Forelimb muscle (tissue), 1 donor: ENCODE data around the gene DHCR24. TPM values are rescaled to one million over a fixed set of nuclear protein-coding genes. Genes with fewer than 3 reads are reported as not detected.
"Not testable (repeated sequence)": the region's sequence is repeated elsewhere in the genome, so short reads cannot be mapped to it uniquely, and the experiment has no call there.

ENCODE experiments used
- DNase-seq: peaks from one replicate; pipeline ENCODE4 v3.0.0-alpha.2; 2013; ENCODE audit warnings: low read depth
- polyA plus RNA-seq: library from polyadenylated mRNA; unstranded; fragments of 120-200 nt; gene quantifications from one replicate; pipeline ENCODE4 v1.2.1, GENCODE V29; 2013; ENCODE audit not compliant: insufficient read length

Gene DHCR24
- 19.2 TPM for polyA plus RNA-seq

- peak; percentile 59 for DNase-seq
Observed at GRCh38 chr1:54886724-54887664, at the start of gene DHCR24. Gene DHCR24, minus strand, starts transcription at chr1:54887195. Its CDS starts 76 bp downstream, at chr1:54887119.

- DNase-seq: no peak
Observed at GRCh38 chr1:54936791-54937190, 49.8 kb upstream of the DHCR24 start.

GRCh38 chr1:54934869-54935268 lies 47.9 kb upstream of the DHCR24 start:
- no peak for DNase-seq

GRCh38 chr1:54934081-54934480 lies 47.1 kb upstream of the DHCR24 start:
- DNase-seq: not testable (repeated sequence)

- no peak for DNase-seq
Observed at GRCh38 chr1:54931275-54931840, 44.4 kb upstream of the DHCR24 start.

GRCh38 chr1:54929700-54930099 lies 42.7 kb upstream of the DHCR24 start:
- DNase-seq: no peak

GRCh38 chr1:54928327-54928726 lies 41.3 kb upstream of the DHCR24 start:
- DNase-seq: no peak

GRCh38 chr1:54927472-54928240 lies 40.7 kb upstream of the DHCR24 start:
- DNase-seq: no peak

- no peak for DNase-seq
Observed at GRCh38 chr1:54926970-54927369, 40.0 kb upstream of the DHCR24 start.

- no peak for DNase-seq
Observed at GRCh38 chr1:54922921-54923421, 36.0 kb upstream of the DHCR24 start.

GRCh38 chr1:54922040-54922761 lies 35.2 kb upstream of the DHCR24 start:
- no peak for DNase-seq

- DNase-seq: no peak
Observed at GRCh38 chr1:54919367-54920359, 32.7 kb upstream of the DHCR24 start.

- DNase-seq: not testable (repeated sequence)
Observed at GRCh38 chr1:54911076-54911475, 24.1 kb upstream of the DHCR24 start.

GRCh38 chr1:54906586-54906985 lies 19.6 kb upstream of the DHCR24 start:
- DNase-seq: no peak

GRCh38 chr1:54904476-54905048 lies 17.6 kb upstream of the DHCR24 start:
- DNase-seq: no peak

GRCh38 chr1:54894271-54894670 lies 7.3 kb upstream of the DHCR24 start:
- no peak for DNase-seq

GRCh38 chr1:54892586-54892985 lies 5.6 kb upstream of the DHCR24 start:
- DNase-seq: no peak

GRCh38 chr1:54889132-54889725 lies 2.2 kb upstream of the DHCR24 start:
- DNase-seq: no peak

GRCh38 chr1:54888080-54888733 lies 1.2 kb upstream of the DHCR24 start:
- DNase-seq: no peak
